ENCODE results near the gene BIRC3.

The BIRC3 gene

DNA sequence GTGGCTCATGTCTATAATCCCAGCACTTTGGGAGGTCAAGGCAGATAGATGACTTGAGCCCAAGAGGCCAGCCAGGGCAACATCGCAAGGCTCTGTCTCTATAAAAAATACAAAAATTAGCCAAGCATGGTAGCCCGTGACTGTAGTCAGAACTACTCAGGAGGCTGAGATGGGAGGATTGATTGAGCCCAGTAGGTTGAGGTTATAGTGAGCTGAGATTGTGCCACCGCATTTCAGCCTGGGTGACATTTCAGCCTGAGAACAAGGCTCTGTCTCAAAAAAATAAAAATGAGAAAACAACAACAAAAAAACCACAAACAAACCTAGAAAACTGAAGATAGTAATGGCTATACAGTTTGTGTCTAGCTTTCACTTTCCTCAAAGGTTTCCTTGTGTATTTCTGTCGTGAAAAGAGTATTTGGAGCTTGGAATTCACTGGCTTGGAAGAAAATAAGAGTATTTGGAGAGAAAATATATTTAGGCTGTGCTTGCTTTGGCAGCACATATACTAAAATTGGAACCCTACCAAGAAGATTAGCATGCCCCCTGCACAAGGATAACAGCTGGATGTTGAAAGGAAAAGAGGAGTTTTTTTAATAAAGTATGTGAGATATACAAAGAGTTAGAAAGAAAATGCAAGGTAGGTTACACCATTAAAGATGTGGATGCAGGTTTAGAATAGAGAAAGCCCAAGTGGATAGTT, 3.9 kb upstream of the BIRC3 start:
- Histone ChIP-seq H3K36me3 (ENCODE audit: control insufficient read depth, insufficient read depth, low read length) (no peaks in the 10 kb centered on the region), H3K4me3 (ENCODE audit: low read depth, low read length) (no peak overlapping the region), H3K27ac (ENCODE audit: low read depth, low read length) (no peak overlapping the region), H3K27me3 (ENCODE audit: control insufficient read depth, insufficient read depth, low read length) (peaks cover 3% of the 10 kb centered on the region; the same call in 1 of the 2 replicates), H3K4me1 (ENCODE audit: control insufficient read depth, insufficient read depth, low read length) (0 out of 2 replicates have a peak, but pooled peaks cover 3% of the 10 kb centered on the region), H3K9ac (ENCODE audit: low read depth, low read length) (no peak overlapping the region), H3K9me3 (ENCODE audit: control insufficient read depth, insufficient read depth, low read length) (no peaks in the 10 kb centered on the region)

DNA sequence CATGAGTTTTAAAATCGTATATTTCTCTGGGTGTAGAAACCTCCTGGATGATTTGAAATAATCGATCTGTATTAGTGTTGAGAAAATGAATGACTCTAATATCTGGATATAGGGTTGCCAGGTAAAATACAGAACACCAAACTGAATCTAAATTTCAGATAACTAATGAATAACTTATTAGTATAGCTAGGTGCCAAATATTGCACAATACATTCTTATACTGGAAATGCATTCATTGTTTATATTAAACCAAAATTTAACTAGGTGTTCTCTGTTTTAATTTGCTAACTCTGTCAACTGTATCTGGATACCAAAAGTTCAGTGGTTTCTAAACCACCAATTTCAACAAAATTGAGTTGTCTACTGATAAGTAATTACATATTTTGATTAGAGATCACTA, 2.5 kb upstream of the BIRC3 start:
- Histone ChIP-seq H3K4me3 (ENCODE audit: low read depth, low read length) (no peak overlapping the region), H3K27me3 (ENCODE audit: control insufficient read depth, insufficient read depth, low read length) (peaks cover 5% of the 10 kb centered on the region; the same call in 1 of the 2 replicates), H3K9ac (ENCODE audit: low read depth, low read length) (no peak overlapping the region), H3K27ac (ENCODE audit: low read depth, low read length) (no peak overlapping the region), H3K4me1 (ENCODE audit: control insufficient read depth, insufficient read depth, low read length) (0 out of 2 replicates have a peak, but pooled peaks cover 3% of the 10 kb centered on the region), H3K36me3 (ENCODE audit: control insufficient read depth, insufficient read depth, low read length) (no peaks in the 10 kb centered on the region), H3K9me3 (ENCODE audit: control insufficient read depth, insufficient read depth, low read length) (no peaks in the 10 kb centered on the region)

DNA sequence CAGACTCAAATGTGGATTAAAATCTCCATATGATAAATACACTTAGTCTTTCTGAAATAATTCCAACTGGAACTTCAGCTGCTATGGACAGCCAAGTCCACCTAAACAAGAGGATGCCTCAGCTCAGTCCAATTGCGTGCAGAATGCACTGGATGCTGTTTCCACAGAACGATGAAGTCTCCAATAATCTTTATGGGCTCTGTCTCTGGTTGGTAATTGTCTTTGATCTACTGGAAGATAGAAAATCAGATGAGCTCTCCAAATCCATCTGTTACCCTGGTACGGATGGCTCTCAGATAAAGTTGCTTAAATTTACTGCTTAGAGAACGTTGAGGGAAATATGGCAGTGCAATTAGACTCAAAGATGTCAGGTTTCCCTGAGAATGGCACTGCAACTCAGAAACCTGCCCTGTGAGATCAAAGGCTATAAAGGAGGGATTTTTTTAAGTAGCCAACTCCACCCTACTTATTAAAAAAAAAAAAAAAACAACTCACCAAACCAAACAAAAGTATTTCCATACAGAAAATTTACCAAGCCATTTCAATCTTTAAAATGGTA, 859 bp upstream of the BIRC3 start:
- no peak overlapping the region for H3K27ac ChIP-seq (ENCODE audit: low read depth, low read length)
- peaks cover 5% of the 10 kb centered on the region; the same call in 1 of the 2 replicates for H3K27me3 ChIP-seq (ENCODE audit: control insufficient read depth, insufficient read depth, low read length)
- H3K9me3 ChIP-seq (ENCODE audit: control insufficient read depth, insufficient read depth, low read length): no peaks in the 10 kb centered on the region

DNA sequence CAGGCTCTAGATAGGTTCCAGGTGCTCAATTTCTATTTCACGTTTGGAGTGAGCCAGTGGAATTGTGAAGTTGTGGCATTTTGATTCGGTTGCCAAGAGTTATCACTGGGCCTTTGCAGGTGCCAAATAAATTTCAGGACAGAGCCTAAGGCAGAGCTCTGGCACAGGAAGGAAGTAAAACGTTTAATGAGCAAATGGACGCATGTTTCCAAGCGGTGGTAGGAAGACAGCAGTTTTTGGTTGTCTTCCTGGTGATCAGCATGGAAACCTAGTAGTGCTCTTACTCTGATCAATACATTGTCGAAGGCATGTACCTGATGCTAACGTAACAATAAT, 452 bp downstream of the BIRC3 start:
- H3K36me3 ChIP-seq (ENCODE audit: control insufficient read depth, insufficient read depth, low read length): no peaks in the 10 kb centered on the region
- peaks cover 5% of the 10 kb centered on the region; the same call in 1 of the 2 replicates for H3K27me3 ChIP-seq (ENCODE audit: control insufficient read depth, insufficient read depth, low read length)
- H3K4me1 ChIP-seq (ENCODE audit: control insufficient read depth, insufficient read depth, low read length): 0 out of 2 replicates have a peak, but pooled peaks cover 3% of the 10 kb centered on the region
- no peaks in the 10 kb centered on the region for H3K9me3 ChIP-seq (ENCODE audit: control insufficient read depth, insufficient read depth, low read length)
- H3K27ac ChIP-seq (ENCODE audit: low read depth, low read length): no peak overlapping the region
- no peak overlapping the region for H3K9ac ChIP-seq (ENCODE audit: low read depth, low read length)
- H3K4me3 ChIP-seq (ENCODE audit: low read depth, low read length): peak overlapping the region; percentile 79

More for the DNA sequence above, 859 bp upstream of the BIRC3 start:
- no peaks in the 10 kb centered on the region for H3K36me3 ChIP-seq (ENCODE audit: control insufficient read depth, insufficient read depth, low read length)
- H3K4me1 ChIP-seq (ENCODE audit: control insufficient read depth, insufficient read depth, low read length): 0 out of 2 replicates have a peak, but pooled peaks cover 3% of the 10 kb centered on the region
- no peak overlapping the region for H3K9ac ChIP-seq (ENCODE audit: low read depth, low read length)
- H3K4me3 ChIP-seq (ENCODE audit: low read depth, low read length): no peak overlapping the region

DNA sequence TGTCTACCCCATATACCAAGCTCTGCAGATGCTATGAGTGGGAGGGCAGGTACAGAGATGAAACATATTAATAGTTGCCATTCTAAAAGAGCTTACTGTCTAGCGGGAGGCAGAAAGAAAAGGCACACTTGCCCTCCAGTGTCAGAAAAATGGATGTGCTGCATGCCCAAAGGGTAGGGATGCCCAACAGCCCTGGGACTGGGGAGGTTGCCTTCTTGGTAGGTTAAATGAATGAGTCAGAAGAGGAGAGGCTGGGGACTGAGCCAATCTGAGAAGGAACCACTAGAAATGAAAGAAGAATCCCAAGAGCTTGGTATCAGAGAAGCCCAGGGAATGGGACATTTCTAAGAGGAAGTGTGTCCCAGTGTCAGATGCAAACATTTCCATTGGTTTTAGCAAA, 1.2 kb downstream of the BIRC3 start:
- Histone ChIP-seq H3K27me3 (ENCODE audit: control insufficient read depth, insufficient read depth, low read length) (peaks cover 5% of the 10 kb centered on the region; the same call in 1 of the 2 replicates), H3K4me3 (ENCODE audit: low read depth, low read length) (no peak overlapping the region), H3K4me1 (ENCODE audit: control insufficient read depth, insufficient read depth, low read length) (0 out of 2 replicates have a peak, but pooled peaks cover 3% of the 10 kb centered on the region), H3K36me3 (ENCODE audit: control insufficient read depth, insufficient read depth, low read length) (no peaks in the 10 kb centered on the region), H3K9ac (ENCODE audit: low read depth, low read length) (no peak overlapping the region), H3K27ac (ENCODE audit: low read depth, low read length) (no peak overlapping the region), H3K9me3 (ENCODE audit: control insufficient read depth, insufficient read depth, low read length) (no peaks in the 10 kb centered on the region)

DNA sequence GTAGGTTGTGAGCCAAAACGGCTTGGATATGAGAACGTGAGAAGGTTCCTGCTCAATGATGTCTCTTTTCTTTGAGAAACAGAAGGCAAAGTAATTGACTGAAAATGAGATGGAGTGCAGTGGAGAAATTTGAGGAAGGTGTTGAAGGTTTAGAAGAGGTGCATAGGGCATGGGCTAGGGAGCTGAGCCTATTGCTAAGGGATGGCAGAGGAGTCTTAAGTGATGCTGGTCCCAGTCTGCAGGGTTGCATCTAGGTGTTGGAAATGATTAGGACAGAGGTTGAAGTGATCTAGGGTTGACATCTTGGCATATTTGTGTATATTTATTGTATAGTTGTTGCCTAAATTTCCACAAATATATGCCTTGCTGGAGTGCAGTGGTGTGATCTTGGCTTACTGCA, 2.3 kb downstream of the BIRC3 start:
- Histone ChIP-seq H3K9ac (ENCODE audit: low read depth, low read length) (no peak overlapping the region), H3K27ac (ENCODE audit: low read depth, low read length) (no peak overlapping the region), H3K9me3 (ENCODE audit: control insufficient read depth, insufficient read depth, low read length) (no peaks in the 10 kb centered on the region), H3K4me3 (ENCODE audit: low read depth, low read length) (no peak overlapping the region), H3K36me3 (ENCODE audit: control insufficient read depth, insufficient read depth, low read length) (no peaks in the 10 kb centered on the region), H3K27me3 (ENCODE audit: control insufficient read depth, insufficient read depth, low read length) (peaks cover 5% of the 10 kb centered on the region; the same call in 1 of the 2 replicates), H3K4me1 (ENCODE audit: control insufficient read depth, insufficient read depth, low read length) (0 out of 2 replicates have a peak, but pooled peaks cover 3% of the 10 kb centered on the region)

DNA sequence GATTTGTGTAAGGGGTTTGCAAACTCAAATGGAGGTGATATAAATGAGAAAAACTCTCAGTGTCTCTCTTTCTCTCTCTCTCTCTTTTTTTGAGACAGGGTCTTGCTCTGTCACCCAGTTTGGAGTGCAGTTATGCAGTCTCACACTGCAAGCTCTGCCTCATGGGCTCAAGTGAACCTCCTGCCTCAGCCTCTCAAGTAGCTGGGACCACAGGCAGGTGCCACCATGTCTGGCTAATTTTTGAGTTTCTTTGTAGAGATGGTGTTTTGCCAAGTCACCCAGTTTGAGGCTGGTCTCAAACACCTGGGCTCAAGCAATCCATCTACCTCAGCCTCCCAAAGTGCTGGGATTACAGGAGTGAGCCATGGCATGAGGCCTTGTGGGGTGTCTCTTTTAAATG, 2.9 kb downstream of the BIRC3 start:
- no peak overlapping the region for H3K9ac ChIP-seq (ENCODE audit: low read depth, low read length)
- no peaks in the 10 kb centered on the region for H3K9me3 ChIP-seq (ENCODE audit: control insufficient read depth, insufficient read depth, low read length)
- H3K27ac ChIP-seq (ENCODE audit: low read depth, low read length): no peak overlapping the region
- H3K4me3 ChIP-seq (ENCODE audit: low read depth, low read length): no peak overlapping the region
- H3K27me3 ChIP-seq (ENCODE audit: control insufficient read depth, insufficient read depth, low read length): peaks cover 5% of the 10 kb centered on the region; the same call in 1 of the 2 replicates
- no peaks in the 10 kb centered on the region for H3K36me3 ChIP-seq (ENCODE audit: control insufficient read depth, insufficient read depth, low read length)
- H3K4me1 ChIP-seq (ENCODE audit: control insufficient read depth, insufficient read depth, low read length): 0 out of 2 replicates have a peak, but pooled peaks cover 3% of the 10 kb centered on the region

DNA sequence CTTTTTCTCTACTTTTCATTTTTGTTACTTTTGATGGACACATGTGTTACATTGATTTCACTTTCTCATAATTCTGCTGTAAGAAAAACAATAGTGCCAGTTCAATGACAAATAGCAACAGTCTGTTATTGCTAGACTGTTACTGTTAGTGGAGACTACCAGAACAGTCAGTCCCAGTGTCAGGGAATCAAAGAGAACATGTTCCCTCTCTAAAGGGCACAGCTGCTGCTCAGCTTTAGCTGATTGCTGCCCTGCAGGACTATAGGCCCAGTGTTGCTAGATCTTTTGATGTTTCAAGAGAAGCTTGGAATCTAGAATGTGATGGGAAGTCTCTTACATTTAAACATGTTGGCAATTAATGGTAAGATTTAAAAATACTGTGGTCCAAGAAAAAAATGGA, 3.4 kb downstream of the BIRC3 start:
- Histone ChIP-seq H3K9ac (ENCODE audit: low read depth, low read length) (no peak overlapping the region), H3K4me3 (ENCODE audit: low read depth, low read length) (no peak overlapping the region), H3K27me3 (ENCODE audit: control insufficient read depth, insufficient read depth, low read length) (peaks cover 5% of the 10 kb centered on the region; the same call in 1 of the 2 replicates), H3K36me3 (ENCODE audit: control insufficient read depth, insufficient read depth, low read length) (no peaks in the 10 kb centered on the region), H3K27ac (ENCODE audit: low read depth, low read length) (no peak overlapping the region), H3K4me1 (ENCODE audit: control insufficient read depth, insufficient read depth, low read length) (0 out of 2 replicates have a peak, but pooled peaks cover 3% of the 10 kb centered on the region), H3K9me3 (ENCODE audit: control insufficient read depth, insufficient read depth, low read length) (no peaks in the 10 kb centered on the region)

DNA sequence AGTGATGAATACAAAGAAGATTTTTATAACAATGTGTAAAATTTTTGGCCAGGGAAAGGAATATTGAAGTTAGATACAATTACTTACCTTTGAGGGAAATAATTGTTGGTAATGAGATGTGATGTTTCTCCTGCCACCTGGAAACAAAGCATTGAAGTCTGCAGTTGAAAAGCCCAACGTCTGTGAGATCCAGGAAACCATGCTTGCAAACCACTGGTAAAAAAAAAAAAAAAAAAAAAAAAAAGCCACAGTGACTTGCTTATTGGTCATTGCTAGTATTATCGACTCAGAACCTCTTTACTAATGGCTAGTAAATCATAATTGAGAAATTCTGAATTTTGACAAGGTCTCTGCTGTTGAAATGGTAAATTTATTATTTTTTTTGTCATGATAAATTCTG, 5.3 kb downstream of the BIRC3 start:
- no peaks in the 10 kb centered on the region for H3K9me3 ChIP-seq (ENCODE audit: control insufficient read depth, insufficient read depth, low read length)
- H3K36me3 ChIP-seq (ENCODE audit: control insufficient read depth, insufficient read depth, low read length): no peaks in the 10 kb centered on the region
- no peaks in the 10 kb centered on the region for H3K4me1 ChIP-seq (ENCODE audit: control insufficient read depth, insufficient read depth, low read length)
- peaks cover 5% of the 10 kb centered on the region; the same call in 1 of the 2 replicates for H3K27me3 ChIP-seq (ENCODE audit: control insufficient read depth, insufficient read depth, low read length)
- no peak overlapping the region for H3K9ac ChIP-seq (ENCODE audit: low read depth, low read length)
- H3K27ac ChIP-seq (ENCODE audit: low read depth, low read length): no peak overlapping the region
- H3K4me3 ChIP-seq (ENCODE audit: low read depth, low read length): no peak overlapping the region

DNA sequence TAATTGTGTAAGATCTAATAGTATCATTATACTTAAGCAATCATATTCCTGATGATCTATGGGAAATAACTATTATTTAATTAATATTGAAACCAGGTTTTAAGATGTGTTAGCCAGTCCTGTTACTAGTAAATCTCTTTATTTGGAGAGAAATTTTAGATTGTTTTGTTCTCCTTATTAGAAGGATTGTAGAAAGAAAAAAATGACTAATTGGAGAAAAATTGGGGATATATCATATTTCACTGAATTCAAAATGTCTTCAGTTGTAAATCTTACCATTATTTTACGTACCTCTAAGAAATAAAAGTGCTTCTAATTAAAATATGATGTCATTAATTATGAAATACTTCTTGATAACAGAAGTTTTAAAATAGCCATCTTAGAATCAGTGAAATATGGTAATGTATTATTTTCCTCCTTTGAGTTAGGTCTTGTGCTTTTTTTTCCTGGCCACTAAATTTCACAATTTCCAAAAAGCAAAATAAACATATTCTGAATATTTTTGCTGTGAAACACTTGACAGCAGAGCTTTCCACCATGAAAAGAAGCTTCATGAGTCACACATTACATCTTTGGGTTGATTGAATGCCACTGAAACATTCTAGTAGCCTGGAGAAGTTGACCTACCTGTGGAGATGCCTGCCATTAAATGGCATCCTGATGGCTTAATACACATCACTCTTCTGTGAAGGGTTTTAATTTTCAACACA, 6.4 kb downstream of the BIRC3 start:
- Histone ChIP-seq H3K4me1 (ENCODE audit: control insufficient read depth, insufficient read depth, low read length) (no peaks in the 10 kb centered on the region), H3K36me3 (ENCODE audit: control insufficient read depth, insufficient read depth, low read length) (no peaks in the 10 kb centered on the region), H3K27ac (ENCODE audit: low read depth, low read length) (no peak overlapping the region), H3K9me3 (ENCODE audit: control insufficient read depth, insufficient read depth, low read length) (no peaks in the 10 kb centered on the region), H3K4me3 (ENCODE audit: low read depth, low read length) (no peak overlapping the region), H3K9ac (ENCODE audit: low read depth, low read length) (no peak overlapping the region), H3K27me3 (ENCODE audit: control insufficient read depth, insufficient read depth, low read length) (no peaks in the 10 kb centered on the region)

DNA sequence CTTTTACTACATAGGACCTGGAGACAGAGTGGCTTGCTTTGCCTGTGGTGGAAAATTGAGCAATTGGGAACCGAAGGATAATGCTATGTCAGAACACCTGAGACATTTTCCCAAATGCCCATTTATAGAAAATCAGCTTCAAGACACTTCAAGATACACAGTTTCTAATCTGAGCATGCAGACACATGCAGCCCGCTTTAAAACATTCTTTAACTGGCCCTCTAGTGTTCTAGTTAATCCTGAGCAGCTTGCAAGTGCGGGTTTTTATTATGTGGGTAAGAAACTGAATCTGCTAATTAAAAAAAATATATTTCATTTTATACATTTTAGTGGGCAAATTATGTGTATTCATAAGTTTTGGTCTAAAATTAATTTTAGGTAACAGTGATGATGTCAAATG, 7.8 kb downstream of the BIRC3 start:
- Histone ChIP-seq H3K9ac (ENCODE audit: low read depth, low read length) (no peak overlapping the region), H3K4me3 (ENCODE audit: low read depth, low read length) (no peak overlapping the region), H3K27me3 (ENCODE audit: control insufficient read depth, insufficient read depth, low read length) (no peaks in the 10 kb centered on the region), H3K4me1 (ENCODE audit: control insufficient read depth, insufficient read depth, low read length) (no peaks in the 10 kb centered on the region), H3K36me3 (ENCODE audit: control insufficient read depth, insufficient read depth, low read length) (no peaks in the 10 kb centered on the region), H3K27ac (ENCODE audit: low read depth, low read length) (no peak overlapping the region), H3K9me3 (ENCODE audit: control insufficient read depth, insufficient read depth, low read length) (no peaks in the 10 kb centered on the region)

All from HUES48 (cell line).